ENCODE data around the gene ZBTB21.

ZBTB21 gene

DNA sequence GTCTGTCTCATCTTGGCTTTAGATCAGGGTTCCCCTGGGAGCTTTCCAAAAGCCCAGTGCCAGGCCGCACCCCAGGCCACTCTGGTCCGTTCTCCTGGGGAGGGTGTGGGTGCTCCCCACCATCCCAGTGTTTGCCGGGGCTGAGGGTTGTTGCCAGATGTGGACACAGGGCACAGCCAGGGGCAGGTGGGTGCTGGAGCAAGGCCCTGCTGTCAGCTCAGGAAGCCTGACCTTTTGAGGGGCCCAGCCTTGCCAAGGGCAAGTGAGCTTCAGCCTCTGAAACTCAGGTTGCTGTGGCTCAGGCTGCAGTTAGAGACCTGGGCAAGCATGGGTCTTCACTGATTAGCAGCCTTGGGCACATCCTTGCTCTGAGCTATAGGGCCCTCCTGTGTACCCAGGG is 22.8 kb upstream of the ZBTB21 start:
- H3K4me1 ChIP-seq = no peaks in the 10 kb centered on the region
- H3K4me3 ChIP-seq = no peak overlapping the region
- no peaks in the 10 kb centered on the region for H3K36me3 ChIP-seq (replicated peaks)
- H3K27me3 ChIP-seq (ENCODE audit: low read depth) = no peaks in the 10 kb centered on the region
- H3K9me3 ChIP-seq = no peaks in the 10 kb centered on the region
- in situ Hi-C loops (cut with MboI; ENCODE audit: low sequenced_read_pairs) = no loop called here
- no peak for DNase-seq (ENCODE audit: low spot score in 2 of 2)

DNA sequence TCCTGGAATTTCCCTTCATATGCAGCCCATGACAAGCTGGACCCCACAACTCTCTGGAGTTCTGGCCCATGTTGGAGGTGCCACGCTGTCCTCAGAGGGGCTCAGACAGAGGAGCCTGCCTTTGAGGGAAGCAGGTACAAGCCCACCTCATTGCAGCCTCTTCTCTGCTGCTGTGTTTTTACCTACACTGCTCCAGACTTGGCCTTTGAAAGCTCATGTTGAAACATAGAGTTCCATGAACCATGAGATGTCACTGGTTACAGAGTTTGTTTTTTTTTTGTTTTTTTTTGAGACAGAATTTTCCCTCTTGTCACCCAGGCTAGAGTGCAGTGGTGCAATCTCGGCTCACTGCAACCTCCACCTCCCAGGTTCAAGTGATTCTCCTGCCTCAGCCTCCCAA is 22.1 kb upstream of the ZBTB21 start:
- Histone ChIP-seq H3K36me3 (replicated peaks) (no peaks in the 10 kb centered on the region), H3K4me3 (no peak overlapping the region), H3K9me3 (no peaks in the 10 kb centered on the region), H3K4me1 (no peaks in the 10 kb centered on the region), H3K27me3 (ENCODE audit: low read depth) (no peaks in the 10 kb centered on the region)
- in situ Hi-C loops (cut with MboI; ENCODE audit: low sequenced_read_pairs) = no loop called here
- DNase-seq (ENCODE audit: low spot score in 2 of 2) = no peak

- in situ Hi-C loops (cut with MboI; ENCODE audit: low sequenced_read_pairs) = no loop called here
- H3K4me1 ChIP-seq = no peaks in the 10 kb centered on the region
- DNase-seq (ENCODE audit: low spot score in 2 of 2) = no peak
- H3K27me3 ChIP-seq (ENCODE audit: low read depth) = no peaks in the 10 kb centered on the region
- no peaks in the 10 kb centered on the region for H3K9me3 ChIP-seq
- H3K4me3 ChIP-seq = no peak overlapping the region
- H3K36me3 ChIP-seq (replicated peaks) = no peaks in the 10 kb centered on the region
Observed at GRCh38 chr21:42031816-42032215, 21.7 kb upstream of the ZBTB21 start.

DNA sequence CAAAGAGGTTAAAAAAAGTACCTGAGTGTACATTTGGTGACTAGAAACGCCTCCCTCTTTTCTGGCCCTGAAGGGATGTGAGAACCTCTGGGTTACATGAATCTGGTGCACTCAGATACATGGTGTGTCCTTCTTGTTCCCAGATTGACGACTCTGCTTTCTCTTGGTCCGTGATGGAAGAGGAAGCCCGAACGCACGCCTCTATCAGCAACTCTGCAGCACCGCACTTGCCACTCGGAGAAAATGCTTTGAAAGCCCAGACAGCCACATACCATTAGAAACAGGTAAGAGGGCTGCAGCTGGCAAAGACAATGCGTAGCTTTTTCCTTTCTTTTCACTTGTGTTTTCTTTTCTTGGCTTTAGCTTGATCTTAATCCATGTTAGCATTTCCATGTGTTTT is 21.1 kb upstream of the ZBTB21 start:
- H3K36me3 ChIP-seq (replicated peaks) = no peaks in the 10 kb centered on the region
- DNase-seq (ENCODE audit: low spot score in 2 of 2) = no peak
- H3K4me1 ChIP-seq = no peaks in the 10 kb centered on the region
- no peaks in the 10 kb centered on the region for H3K9me3 ChIP-seq
- no peaks in the 10 kb centered on the region for H3K27me3 ChIP-seq (ENCODE audit: low read depth)
- H3K4me3 ChIP-seq = no peak overlapping the region
- in situ Hi-C loops (cut with MboI; ENCODE audit: low sequenced_read_pairs) = no loop called here

GRCh38 chr21:42030311-42030710 is 20.2 kb upstream of the ZBTB21 start:
- Histone ChIP-seq H3K4me1 (no peaks in the 10 kb centered on the region), H3K27me3 (ENCODE audit: low read depth) (no peaks in the 10 kb centered on the region), H3K9me3 (no peaks in the 10 kb centered on the region), H3K4me3 (no peak overlapping the region), H3K36me3 (replicated peaks) (no peaks in the 10 kb centered on the region)
- no peak for DNase-seq (ENCODE audit: low spot score in 2 of 2)
- in situ Hi-C loops (cut with MboI; ENCODE audit: low sequenced_read_pairs) = no loop called here

GRCh38 chr21:42028766-42029425 is 18.7 kb upstream of the ZBTB21 start:
- no peak for DNase-seq (ENCODE audit: low spot score in 2 of 2)
- in situ Hi-C loops (cut with MboI; ENCODE audit: low sequenced_read_pairs) = no loop called here
- Histone ChIP-seq H3K36me3 (replicated peaks) (no peaks in the 10 kb centered on the region), H3K27me3 (ENCODE audit: low read depth) (no peaks in the 10 kb centered on the region), H3K9me3 (no peaks in the 10 kb centered on the region), H3K4me3 (no peak overlapping the region), H3K4me1 (no peaks in the 10 kb centered on the region)

DNA sequence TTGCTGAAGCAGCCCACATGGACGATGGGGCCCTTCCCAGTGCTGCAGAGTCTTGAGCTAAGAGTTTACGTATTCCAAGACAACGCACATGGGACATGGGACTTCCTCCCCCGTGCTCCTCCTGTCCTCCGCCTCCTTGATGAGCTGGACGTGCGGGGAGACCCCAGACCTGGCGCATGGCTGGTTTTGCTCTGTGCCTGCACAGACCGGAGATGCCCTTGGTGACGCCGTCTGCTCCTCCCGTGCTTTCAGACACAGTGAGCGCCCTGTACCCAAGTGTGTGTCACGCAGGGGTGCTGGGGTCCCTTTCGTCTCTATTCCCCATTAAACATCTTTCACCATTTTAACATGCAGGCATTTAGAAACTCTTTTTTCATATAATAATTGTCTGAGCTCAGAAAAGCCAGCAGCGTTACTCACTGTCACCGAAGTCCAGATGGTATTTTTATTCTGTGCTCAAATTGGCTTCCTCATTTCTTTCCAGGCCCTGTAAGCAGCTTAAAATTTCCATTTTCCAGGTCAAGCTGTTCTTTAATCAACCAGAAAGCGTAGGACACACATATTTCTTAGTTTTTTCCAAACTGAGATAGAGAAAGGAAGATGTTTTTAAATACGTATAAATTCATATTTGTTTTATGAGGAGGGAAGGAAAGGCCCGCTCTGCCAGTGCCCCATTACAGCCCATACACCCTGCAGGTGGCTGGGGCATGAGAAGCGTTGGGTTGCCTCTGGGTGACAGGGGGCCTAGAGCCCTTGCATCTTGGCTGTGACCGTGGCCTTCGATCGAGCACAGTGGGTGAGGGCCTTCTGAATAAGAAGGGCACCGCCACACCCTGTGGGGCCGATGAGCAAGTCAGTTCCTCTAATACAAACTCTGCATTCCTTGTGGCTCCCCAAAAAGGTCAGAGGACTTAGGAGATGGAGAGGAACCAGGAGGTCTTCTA is 17.9 kb upstream of the ZBTB21 start:
- Histone ChIP-seq H3K36me3 (replicated peaks) (no peaks in the 10 kb centered on the region), H3K4me1 (no peaks in the 10 kb centered on the region), H3K4me3 (no peak overlapping the region), H3K27me3 (ENCODE audit: low read depth) (no peaks in the 10 kb centered on the region), H3K9me3 (no peaks in the 10 kb centered on the region)
- in situ Hi-C loops (cut with MboI; ENCODE audit: low sequenced_read_pairs) = no loop called here
- DNase-seq (ENCODE audit: low spot score in 2 of 2) = no peak

- H3K27me3 ChIP-seq (ENCODE audit: low read depth) = no peaks in the 10 kb centered on the region
- DNase-seq (ENCODE audit: low spot score in 2 of 2) = no peak
- no peak overlapping the region for H3K4me3 ChIP-seq
- H3K36me3 ChIP-seq (replicated peaks) = no peaks in the 10 kb centered on the region
- in situ Hi-C loops (cut with MboI; ENCODE audit: low sequenced_read_pairs) = no loop called here
- H3K9me3 ChIP-seq = no peaks in the 10 kb centered on the region
- no peaks in the 10 kb centered on the region for H3K4me1 ChIP-seq
Observed at GRCh38 chr21:42027085-42027821, 17.1 kb upstream of the ZBTB21 start.

GRCh38 chr21:42026082-42026435 is 15.9 kb upstream of the ZBTB21 start:
- H3K4me3 ChIP-seq = no peak overlapping the region
- H3K36me3 ChIP-seq (replicated peaks) = no peaks in the 10 kb centered on the region
- no peaks in the 10 kb centered on the region for H3K9me3 ChIP-seq
- H3K27me3 ChIP-seq (ENCODE audit: low read depth) = no peaks in the 10 kb centered on the region
- no peak for DNase-seq (ENCODE audit: low spot score in 2 of 2)
- in situ Hi-C loops (cut with MboI; ENCODE audit: low sequenced_read_pairs) = no loop called here
- H3K4me1 ChIP-seq = no peaks in the 10 kb centered on the region

- in situ Hi-C loops (cut with MboI; ENCODE audit: low sequenced_read_pairs) = no loop called here
- Histone ChIP-seq H3K36me3 (replicated peaks) (no peaks in the 10 kb centered on the region), H3K9me3 (no peaks in the 10 kb centered on the region), H3K4me1 (no peaks in the 10 kb centered on the region), H3K4me3 (no peak overlapping the region), H3K27me3 (ENCODE audit: low read depth) (no peaks in the 10 kb centered on the region)
- no peak for DNase-seq (ENCODE audit: low spot score in 2 of 2)
Observed at GRCh38 chr21:42025376-42026081, 15.4 kb upstream of the ZBTB21 start.

- in situ Hi-C loops (cut with MboI; ENCODE audit: low sequenced_read_pairs) = no loop called here
- no peaks in the 10 kb centered on the region for H3K27me3 ChIP-seq (ENCODE audit: low read depth)
Observed at GRCh38 chr21:42022906-42023305, 12.7 kb upstream of the ZBTB21 start.

DNA sequence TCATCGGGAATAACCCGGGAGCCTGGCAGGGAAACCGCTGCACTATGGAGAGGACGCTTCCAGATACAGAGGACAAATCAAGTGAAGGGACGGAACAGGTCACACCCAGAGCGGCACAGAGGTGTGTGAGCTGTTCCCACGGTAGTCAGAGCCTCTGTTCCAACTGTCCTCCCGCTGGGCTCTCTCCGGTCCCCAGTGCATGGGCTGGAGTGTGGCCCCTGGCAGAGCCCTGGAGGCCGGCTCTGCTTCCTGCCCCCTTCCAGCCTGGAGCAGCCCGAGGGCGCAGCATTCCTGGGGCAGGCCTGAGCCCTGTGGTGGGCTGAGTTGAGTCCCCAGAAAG is 11.9 kb upstream of the ZBTB21 start:
- in situ Hi-C loops (cut with MboI; ENCODE audit: low sequenced_read_pairs) = no loop called here
- Histone ChIP-seq H3K4me1 (no peaks in the 10 kb centered on the region), H3K4me3 (no peak overlapping the region), H3K36me3 (replicated peaks) (no peaks in the 10 kb centered on the region), H3K9me3 (no peaks in the 10 kb centered on the region), H3K27me3 (ENCODE audit: low read depth) (no peaks in the 10 kb centered on the region)
- DNase-seq (ENCODE audit: low spot score in 2 of 2) = no peak

More at GRCh38 chr21:42022906-42023305, 12.7 kb upstream of the ZBTB21 start:
- no peaks in the 10 kb centered on the region for H3K9me3 ChIP-seq
- no peaks in the 10 kb centered on the region for H3K4me1 ChIP-seq
- H3K36me3 ChIP-seq (replicated peaks) = no peaks in the 10 kb centered on the region
- H3K4me3 ChIP-seq = no peak overlapping the region
- DNase-seq (ENCODE audit: low spot score in 2 of 2) = no peak

DNA sequence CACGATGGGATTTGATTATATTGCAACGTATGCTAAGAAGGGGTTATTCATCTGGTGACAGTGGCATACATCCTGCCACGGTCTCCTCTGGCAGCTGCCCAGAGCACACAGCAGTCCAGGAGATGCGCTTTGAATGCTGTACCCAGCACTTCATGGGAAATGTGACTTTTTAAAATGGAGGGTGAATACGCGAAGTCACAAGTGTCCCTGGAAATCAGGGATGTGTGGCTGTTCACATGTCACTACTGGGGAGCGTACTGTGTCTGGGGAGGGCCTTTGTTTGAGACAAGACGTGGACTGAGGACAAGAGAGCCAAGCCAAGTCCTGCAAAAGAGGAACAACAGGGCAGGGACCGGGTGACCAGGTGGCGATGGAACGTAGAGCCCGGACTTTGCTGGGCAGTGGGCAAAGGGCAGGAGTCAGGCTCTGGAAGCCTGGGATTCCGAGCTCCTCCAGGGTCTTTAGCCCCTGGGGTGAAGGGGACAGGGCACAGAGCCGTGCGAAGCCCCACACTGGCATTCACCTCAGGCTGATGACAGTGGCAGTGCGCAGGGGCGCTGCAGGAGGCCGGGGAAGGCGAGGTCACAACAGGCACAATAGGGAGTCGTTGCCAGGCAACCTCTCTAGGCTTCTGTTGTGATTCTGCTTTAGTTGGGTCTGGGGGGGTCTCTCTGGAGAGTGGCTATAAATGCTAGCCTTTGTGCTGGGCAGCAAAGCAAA is 11.4 kb upstream of the ZBTB21 start:
- Histone ChIP-seq H3K4me1 (no peaks in the 10 kb centered on the region), H3K36me3 (replicated peaks) (no peaks in the 10 kb centered on the region), H3K4me3 (no peak overlapping the region), H3K9me3 (no peaks in the 10 kb centered on the region), H3K27me3 (ENCODE audit: low read depth) (no peaks in the 10 kb centered on the region)
- peak in 1 of 2 experiments; percentile 30 for DNase-seq (ENCODE audit: low spot score in 2 of 2)
- in situ Hi-C loops (cut with MboI; ENCODE audit: low sequenced_read_pairs) = no loop called here
